ENCODE measurements around the gene MAP4K2. TPM values are rescaled to one million over a fixed set of nuclear protein-coding genes. Genes with fewer than 3 reads are reported as not detected.

Gene MAP4K2
- total and polyA plus RNA-seq, 9 of the 15 experiments (the other 6 are each of a cell fraction or from before 2014, with no cell fraction given): 0.13 to 14.5 (median 7.3) TPM

DNA sequence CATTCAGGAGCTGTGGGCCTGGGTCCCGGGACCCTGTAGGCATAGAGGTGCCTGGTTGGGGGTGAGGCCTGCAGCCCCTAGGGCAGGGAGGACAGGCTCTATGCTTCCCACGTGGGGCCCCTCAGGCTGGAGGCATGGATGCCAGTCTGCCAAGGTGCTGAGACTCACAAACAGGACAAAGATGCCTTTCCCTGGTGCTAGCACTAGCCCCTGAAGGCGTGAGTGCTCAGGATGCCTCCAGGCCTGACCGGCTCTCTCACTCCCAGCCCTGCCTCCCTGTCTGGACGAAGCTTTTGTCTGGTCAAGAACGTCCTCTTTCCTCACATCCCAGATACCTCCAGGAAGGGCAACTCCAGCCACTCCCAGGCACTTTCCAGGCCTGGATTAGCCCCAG is 39.3 kb upstream of the MAP4K2 start:
- Histone ChIP-seq H3K4me2 (ENCODE audit: insufficient read depth, low read length) (peak overlapping the region; percentile 99), H3K27ac (ENCODE audit: extremely low read depth, low read depth, low read length) (peak overlapping the region; percentile 61), H3K9ac (ENCODE audit: insufficient read depth in 1 of 2, low read depth in 2 of 2, low read length in 2 of 2) (peak overlapping the region; percentile 69 to 92; a peak in 3 of 4 replicates), H3K9me1 (ENCODE audit: control insufficient read depth, insufficient read depth, low read length) (no peaks in the 10 kb centered on the region), H3K79me2 (ENCODE audit: control insufficient read depth, insufficient read depth, low read length) (peaks cover 23% of the 10 kb centered on the region; the same call in 2 of the 3 replicates), H3K27me3 (ENCODE audit: control insufficient read depth in 2 of 2, insufficient read depth in 2 of 2, low read length in 2 of 2) (no peaks in the 10 kb centered on the region; a peak in 1 of 5 replicates), H3K9me3 (replicated peaks; ENCODE audit: control insufficient read depth, insufficient read depth, low read depth, low read length) (no peaks in the 10 kb centered on the region), H3K4me1 (replicated peaks in 1 of 2; ENCODE audit: control insufficient read depth in 2 of 2, insufficient read depth in 2 of 2, low read length in 2 of 2) (peaks cover 27 to 64% of the 10 kb centered on the region in 2 experiments), H3K36me3 (ENCODE audit: control insufficient read depth, insufficient read depth, low read length) (peaks cover 25% of the 10 kb centered on the region; the same call in 2 of the 3 replicates), H2AFZ (ENCODE audit: low read depth, low read length) (no peak overlapping the region), H4K20me1 (replicated peaks; ENCODE audit: control insufficient read depth, insufficient read depth, low read length) (no peaks in the 10 kb centered on the region), H3K4me3 (no peak overlapping the region)
- in situ Hi-C loops (cut with MboI) (no loop called here), intact Hi-C loops (cut with micrococcal nuclease) (loop anchor here (5.0 to 10.0 kb wide), 2 partner anchors 40 to 412 kb away; partner anchors contain the start of gene MAP4K2)
- DNase-seq (ENCODE audit: extremely low read depth in 1 of 4, low spot score in 3 of 4): no peak
- ChIA-PET POLR2A (no interaction called here), CTCF (ENCODE audit: low intra/inter-chr PET ratio) (interaction anchor here (0.6 kb wide), 1 partner anchor 32 kb away, joined by 3 read pairs; the partner anchor contains the start of gene MEN1)
- 77% methylated on average over 6 of the region's 6 CpGs for WGBS (ENCODE audit: insufficient coverage, low coverage, missing lambda C conversion rate)
- BruUV-seq (replicated peaks): no TSS peak
- peak; percentile 29 for FAIRE-seq
- ATAC-seq: no peak
- TF ChIP-seq ZBTB12 (CRISPR knock-in tag; IDR thresholded peaks at IDR 0.05): no peak
- no peak for TF ChIP-seq SLC30A9 (CRISPR knock-in tag; IDR thresholded peaks at IDR 0.05)
- TF ChIP-seq TEAD4 (IDR thresholded peaks at IDR 0.05; ENCODE audit: low read length): no peak
- peak; percentile 50; the same call in 1 of the 2 replicates for TF ChIP-seq TEAD4 (CRISPR knock-in tag; IDR thresholded peaks at IDR 0.05; ENCODE audit: borderline replicate concordance)
- TF ChIP-seq, protein P1, sequence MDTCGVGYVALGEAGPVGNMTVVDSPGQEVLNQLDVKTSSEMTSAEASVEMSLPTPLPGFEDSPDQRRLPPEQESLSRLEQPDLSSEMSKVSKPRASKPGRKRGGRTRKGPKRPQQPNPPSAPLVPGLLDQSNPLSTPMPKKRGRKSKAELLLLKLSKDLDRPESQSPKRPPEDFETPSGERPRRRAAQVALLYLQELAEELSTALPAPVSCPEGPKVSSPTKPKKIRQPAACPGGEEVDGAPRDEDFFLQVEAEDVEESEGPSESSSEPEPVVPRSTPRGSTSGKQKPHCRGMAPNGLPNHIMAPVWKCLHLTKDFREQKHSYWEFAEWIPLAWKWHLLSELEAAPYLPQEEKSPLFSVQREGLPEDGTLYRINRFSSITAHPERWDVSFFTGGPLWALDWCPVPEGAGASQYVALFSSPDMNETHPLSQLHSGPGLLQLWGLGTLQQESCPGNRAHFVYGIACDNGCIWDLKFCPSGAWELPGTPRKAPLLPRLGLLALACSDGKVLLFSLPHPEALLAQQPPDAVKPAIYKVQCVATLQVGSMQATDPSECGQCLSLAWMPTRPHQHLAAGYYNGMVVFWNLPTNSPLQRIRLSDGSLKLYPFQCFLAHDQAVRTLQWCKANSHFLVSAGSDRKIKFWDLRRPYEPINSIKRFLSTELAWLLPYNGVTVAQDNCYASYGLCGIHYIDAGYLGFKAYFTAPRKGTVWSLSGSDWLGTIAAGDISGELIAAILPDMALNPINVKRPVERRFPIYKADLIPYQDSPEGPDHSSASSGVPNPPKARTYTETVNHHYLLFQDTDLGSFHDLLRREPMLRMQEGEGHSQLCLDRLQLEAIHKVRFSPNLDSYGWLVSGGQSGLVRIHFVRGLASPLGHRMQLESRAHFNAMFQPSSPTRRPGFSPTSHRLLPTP (IDR thresholded peaks at IDR 0.05; ENCODE audit: borderline replicate concordance, extremely low read depth, insufficient read length): no peak
- TF ChIP-seq, protein P2, sequence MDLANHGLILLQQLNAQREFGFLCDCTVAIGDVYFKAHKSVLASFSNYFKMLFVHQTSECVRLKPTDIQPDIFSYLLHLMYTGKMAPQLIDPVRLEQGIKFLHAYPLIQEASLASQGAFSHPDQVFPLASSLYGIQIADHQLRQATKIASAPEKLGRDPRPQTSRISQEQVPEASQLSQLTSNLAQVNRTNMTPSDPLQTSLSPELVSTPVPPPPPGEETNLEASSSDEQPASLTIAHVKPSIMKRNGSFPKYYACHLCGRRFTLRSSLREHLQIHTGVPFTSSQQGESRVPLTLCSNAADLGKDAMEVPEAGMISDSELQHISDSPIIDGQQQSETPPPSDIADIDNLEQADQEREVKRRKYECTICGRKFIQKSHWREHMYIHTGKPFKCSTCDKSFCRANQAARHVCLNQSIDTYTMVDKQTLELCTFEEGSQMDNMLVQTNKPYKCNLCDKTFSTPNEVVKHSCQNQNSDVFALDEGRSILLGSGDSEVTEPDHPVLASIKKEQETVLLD (IDR thresholded peaks at IDR 0.05): no peak
- 0 out of 4 replicates have a peak, but pooled peaks of 1 of the 2 experiments have one; percentile 29 for TF ChIP-seq FOXA3 (CRISPR knock-in tag; conservative IDR thresholded peaks at IDR 0.05 in 1 of 2, IDR thresholded peaks at IDR 0.05 in 1 of 2)
- TF ChIP-seq ZNF431 (CRISPR knock-in tag; IDR thresholded peaks at IDR 0.05): 0 out of 2 replicates have a peak, but pooled peaks have one; percentile 10
- no peak for TF ChIP-seq TFE3 (CRISPR knock-in tag; IDR thresholded peaks at IDR 0.05)
- TF ChIP-seq NR3C1 (CRISPR knock-in tag; IDR thresholded peaks at IDR 0.05): no peak
- no peak for TF ChIP-seq RFX7 (CRISPR knock-in tag; IDR thresholded peaks at IDR 0.05)
- TF ChIP-seq POLR2B (IDR thresholded peaks at IDR 0.05; ENCODE audit: low read depth, partially characterized antibody): no peak
- TF ChIP-seq DMBX1 (CRISPR knock-in tag; IDR thresholded peaks at IDR 0.05; ENCODE audit: borderline replicate concordance): no peak
- no peak for TF ChIP-seq NFE2 (IDR thresholded peaks at IDR 0.05; ENCODE audit: low read depth)
- TF ChIP-seq MYNN (IDR thresholded peaks at IDR 0.05): no peak
- TF ChIP-seq MYNN (CRISPR knock-in tag; IDR thresholded peaks at IDR 0.05): no peak

All from K562 (cell line).